Kidney epithelial cell (primary cell): ENCODE results near the gene CTR9. TPM values are rescaled to one million over a fixed set of nuclear protein-coding genes. Genes with fewer than 3 reads are reported as not detected.

Experiments used
- DNase-seq: peaks from one replicate; pipeline ENCODE4 v3.0.0-alpha.2; 2010; ENCODE audit warnings: low read depth
- H3K27me3 ChIP-seq: 2 replicates; pipeline ENCODE4 v1.6.0; 2011; ENCODE audit warnings: low read length; ENCODE audit not compliant: control insufficient read depth, insufficient read depth
- H3K36me3 ChIP-seq: 2 replicates; pipeline ENCODE4 v1.5.1; 2011; ENCODE audit warnings: low read length; ENCODE audit not compliant: control insufficient read depth, insufficient read depth
- H3K4me3 ChIP-seq: 2 replicates; pipeline ENCODE4 v1.5.1; 2011; ENCODE audit warnings: low read depth, mild to moderate bottlenecking, control low read depth, low read length
- total RNA-seq: library from RNA; depleted of rRNA; stranded (reverse); fragments of >200 nt; gene quantifications from 2 replicates; pipeline ENCODE4 v1.2.3, GENCODE V29; 2015
- TF ChIP-seq, protein P1 (sequence below): IDR thresholded peaks from 2 replicates; pipeline ENCODE4 v1.5.1; 2011; ENCODE audit warnings: mild to moderate bottlenecking, moderate library complexity, low read length, control low read depth, inconsistent platforms; ENCODE audit not compliant: insufficient read depth, poor library complexity, severe bottlenecking

Gene CTR9
- total RNA-seq, 1 donor from 2014 or later, result 23.1 TPM

DNA sequence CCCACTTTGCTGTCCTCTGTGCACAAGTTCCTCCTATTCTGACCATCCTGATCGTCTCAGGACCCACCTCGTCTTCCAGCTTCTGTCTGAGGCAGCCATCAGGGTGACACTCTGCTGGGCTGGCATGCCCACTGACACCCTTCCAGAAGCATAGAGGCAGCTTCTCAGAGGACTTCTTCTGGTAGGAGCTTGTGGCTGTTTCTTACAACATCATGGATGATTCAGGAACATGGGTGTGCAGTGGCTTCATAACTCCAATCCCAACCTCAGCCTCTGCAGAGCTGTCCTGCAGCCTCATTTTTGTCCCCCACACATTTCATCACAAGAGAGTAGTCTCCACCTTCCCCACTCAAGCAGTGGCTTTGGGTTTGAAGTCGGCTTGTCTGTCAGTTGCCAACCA lies 20.9 kb upstream of the CTR9 start:
- Histone ChIP-seq H3K27me3 (no peaks in the 10 kb centered on the region), H3K4me3 (no peak overlapping the region), H3K36me3 (no peaks in the 10 kb centered on the region)
- no peak for DNase-seq
- TF ChIP-seq, protein P1, sequence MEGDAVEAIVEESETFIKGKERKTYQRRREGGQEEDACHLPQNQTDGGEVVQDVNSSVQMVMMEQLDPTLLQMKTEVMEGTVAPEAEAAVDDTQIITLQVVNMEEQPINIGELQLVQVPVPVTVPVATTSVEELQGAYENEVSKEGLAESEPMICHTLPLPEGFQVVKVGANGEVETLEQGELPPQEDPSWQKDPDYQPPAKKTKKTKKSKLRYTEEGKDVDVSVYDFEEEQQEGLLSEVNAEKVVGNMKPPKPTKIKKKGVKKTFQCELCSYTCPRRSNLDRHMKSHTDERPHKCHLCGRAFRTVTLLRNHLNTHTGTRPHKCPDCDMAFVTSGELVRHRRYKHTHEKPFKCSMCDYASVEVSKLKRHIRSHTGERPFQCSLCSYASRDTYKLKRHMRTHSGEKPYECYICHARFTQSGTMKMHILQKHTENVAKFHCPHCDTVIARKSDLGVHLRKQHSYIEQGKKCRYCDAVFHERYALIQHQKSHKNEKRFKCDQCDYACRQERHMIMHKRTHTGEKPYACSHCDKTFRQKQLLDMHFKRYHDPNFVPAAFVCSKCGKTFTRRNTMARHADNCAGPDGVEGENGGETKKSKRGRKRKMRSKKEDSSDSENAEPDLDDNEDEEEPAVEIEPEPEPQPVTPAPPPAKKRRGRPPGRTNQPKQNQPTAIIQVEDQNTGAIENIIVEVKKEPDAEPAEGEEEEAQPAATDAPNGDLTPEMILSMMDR, result no peak

DNA sequence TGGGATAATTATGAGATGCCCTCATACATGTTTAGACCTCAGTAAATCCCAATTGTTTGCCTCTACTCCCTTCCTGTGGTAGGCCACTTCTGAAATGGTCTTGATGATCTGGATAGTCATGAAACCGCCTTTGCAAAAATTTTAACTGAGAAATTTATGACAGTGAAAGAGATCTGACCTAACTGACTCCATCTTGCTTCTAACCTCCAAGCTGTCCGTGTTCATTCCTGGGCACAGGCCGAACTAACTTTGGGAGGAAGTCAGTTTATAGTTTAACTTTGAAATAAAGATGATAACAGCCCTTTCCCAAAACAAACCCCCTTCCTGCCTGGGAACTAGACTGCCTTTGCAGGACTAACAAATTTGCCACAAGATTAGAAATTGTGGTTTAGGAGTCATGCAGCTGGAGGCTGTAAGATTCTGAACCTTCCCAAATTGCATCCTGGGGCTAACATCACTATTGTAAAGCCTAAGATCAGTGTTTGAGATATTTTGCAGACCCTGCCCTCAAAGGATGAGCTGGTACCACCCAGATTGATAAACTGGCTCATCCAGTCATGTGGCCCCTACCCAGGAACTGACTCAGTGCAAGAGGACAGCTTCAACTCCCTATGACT lies 19.9 kb upstream of the CTR9 start:
- Histone ChIP-seq H3K36me3 (no peaks in the 10 kb centered on the region), H3K4me3 (no peak overlapping the region), H3K27me3 (no peaks in the 10 kb centered on the region)
- DNase-seq, result no peak
- TF ChIP-seq, protein P1, result no peak

DNA sequence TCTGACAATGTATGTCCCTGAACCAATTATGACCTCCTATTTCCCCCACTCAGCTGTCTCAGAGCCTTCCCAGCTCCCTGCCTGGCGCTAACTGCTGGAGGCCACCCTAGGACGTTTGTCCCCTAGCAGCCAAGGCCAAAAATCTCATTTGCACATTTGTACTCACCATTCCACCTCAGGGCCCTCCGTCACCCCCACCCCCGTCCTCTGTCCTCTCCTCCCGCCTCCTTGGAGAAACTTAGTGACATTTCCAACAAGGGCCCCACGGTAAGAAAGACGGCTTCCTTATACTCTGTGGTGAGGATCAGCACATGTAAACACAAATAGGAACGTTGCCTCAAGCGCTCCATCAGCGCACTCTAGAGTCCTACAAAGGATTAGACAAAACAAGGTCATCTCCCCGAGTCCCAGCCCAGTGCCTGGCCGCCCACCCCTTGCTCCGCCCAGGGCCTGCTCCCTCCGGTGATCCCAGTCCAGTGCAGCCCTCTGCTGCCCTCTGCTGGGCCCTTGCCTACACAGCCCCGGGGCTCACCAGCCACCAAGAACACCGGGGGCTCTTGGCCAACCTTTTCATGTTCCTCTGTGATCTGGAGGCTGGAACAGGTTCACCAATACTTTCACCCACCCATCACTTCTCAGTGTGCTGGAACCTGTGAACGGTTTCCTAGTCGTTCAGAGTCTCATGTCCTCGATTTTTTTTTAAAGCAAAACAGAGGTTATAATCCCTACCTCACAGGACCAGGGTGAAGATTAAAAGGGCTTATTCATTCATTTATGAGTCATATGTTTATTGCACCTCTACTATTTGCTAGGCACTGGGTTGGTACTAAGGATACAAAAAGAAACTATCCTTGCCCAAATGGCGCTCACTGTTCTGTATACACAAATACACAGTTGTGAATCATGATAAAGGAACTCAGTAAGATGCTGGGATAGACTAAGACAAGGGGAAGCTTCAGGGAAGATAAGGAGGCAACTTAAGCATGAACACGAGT lies 15.3 kb upstream of the CTR9 start:
- DNase-seq, result peak; percentile 45
- no peaks in the 10 kb centered on the region for H3K27me3 ChIP-seq
- TF ChIP-seq, protein P1, result peak; percentile 96
- H3K4me3 ChIP-seq, result peak overlapping the region; percentile 15
- no peaks in the 10 kb centered on the region for H3K36me3 ChIP-seq

DNA sequence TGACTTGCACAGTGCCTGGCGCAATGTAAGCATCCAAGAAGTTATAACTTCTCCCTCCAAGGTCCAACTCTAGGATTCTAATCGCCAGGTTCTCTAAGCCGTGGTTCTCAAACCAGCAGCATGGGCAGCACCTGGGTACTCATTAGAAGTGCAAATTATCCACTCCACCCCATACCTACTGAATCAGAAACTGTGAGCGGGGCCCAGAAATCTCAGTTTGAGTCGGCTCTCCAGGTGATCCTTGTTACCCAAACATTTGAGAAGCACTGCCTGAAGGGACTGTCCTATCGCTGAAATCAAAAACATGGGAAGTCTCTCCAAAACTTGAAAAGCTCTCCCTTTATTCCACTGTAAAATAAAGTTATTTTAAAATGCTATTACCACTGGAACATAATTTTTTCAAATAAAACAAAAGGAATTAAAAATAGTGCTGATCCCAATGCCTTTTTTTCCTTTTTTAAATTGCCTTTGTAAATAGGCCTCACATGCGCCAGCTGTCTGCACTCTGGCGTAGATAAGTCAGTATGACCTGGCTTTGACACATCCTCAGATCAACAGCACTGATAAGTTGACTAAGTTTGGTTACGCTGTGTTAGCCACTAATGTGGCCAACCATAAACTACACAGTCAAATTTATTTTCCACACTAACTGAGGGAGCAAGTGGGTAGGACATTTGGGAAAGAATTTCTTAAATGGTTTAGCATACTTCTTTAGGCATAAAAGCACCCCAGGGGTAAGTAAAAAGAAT lies 8.4 kb upstream of the CTR9 start:
- TF ChIP-seq, protein P1, result no peak
- no peak overlapping the region for H3K4me3 ChIP-seq
- DNase-seq, result peak; percentile 23
- no peaks in the 10 kb centered on the region for H3K36me3 ChIP-seq
- H3K27me3 ChIP-seq, result no peaks in the 10 kb centered on the region

DNA sequence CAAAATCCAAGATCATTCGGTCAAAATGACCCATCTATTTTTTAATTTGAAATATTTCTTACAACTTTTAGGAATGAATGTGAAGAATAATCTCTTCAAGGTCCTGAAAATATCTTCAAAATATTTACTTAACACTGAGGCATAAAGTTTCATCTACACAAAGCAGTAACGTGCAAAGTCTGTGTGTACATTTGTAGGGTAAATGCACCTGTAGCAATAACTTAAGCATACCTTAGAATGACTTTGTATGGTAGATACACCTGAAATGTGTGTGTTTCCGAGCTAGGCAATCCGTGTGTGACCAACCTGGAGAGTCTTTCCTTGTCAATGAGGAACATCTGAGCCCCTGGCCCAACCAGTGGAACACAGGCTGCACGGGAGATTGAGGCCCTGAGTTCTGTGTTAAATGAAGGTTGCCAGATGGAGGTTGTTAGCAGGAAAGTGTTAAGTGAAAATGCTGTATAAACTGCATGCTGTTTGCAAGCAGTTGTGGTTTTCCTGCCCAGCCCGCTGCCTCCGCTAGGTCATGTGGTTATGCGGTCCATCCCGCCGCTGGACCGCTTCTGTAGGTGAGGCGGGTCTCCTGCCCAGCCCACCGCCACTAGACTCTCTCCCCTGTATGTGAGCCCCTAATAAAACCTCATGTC lies 7.6 kb upstream of the CTR9 start:
- no peak overlapping the region for H3K4me3 ChIP-seq
- no peaks in the 10 kb centered on the region for H3K36me3 ChIP-seq
- DNase-seq, result no peak
- H3K27me3 ChIP-seq, result no peaks in the 10 kb centered on the region
- TF ChIP-seq, protein P1, result no peak
